Progenitor cell of endocrine pancreas (in vitro differentiated cells): ENCODE results near the gene RAF1. TPM values are rescaled to one million over a fixed set of nuclear protein-coding genes. Genes with fewer than 3 reads are reported as not detected.

Experiments used
- DNase-seq: peaks from one replicate; pipeline ENCODE4 v3.0.0; 2021; ENCODE audit warnings: low spot score; ENCODE audit not compliant: unreplicated experiment
- H3K27ac Mint-ChIP-seq: 2 replicates; pipeline ENCODE4 v1.8.0; 2021; ENCODE audit warnings: mild to moderate bottlenecking, moderate library complexity, mixed read lengths
- H3K27me3 Mint-ChIP-seq: 2 replicates; pipeline ENCODE4 v1.8.0; 2021; ENCODE audit warnings: mixed read lengths
- H3K36me3 Mint-ChIP-seq: 2 replicates; pipeline ENCODE4 v1.8.0; 2022; ENCODE audit warnings: mixed read lengths; ENCODE audit not compliant: insufficient read depth
- H3K4me1 Mint-ChIP-seq: 2 replicates; pipeline ENCODE4 v1.8.0; 2021; ENCODE audit warnings: low read depth, mixed read lengths
- H3K4me3 Mint-ChIP-seq: 2 replicates; pipeline ENCODE4 v1.8.0; 2021; ENCODE audit warnings: low read depth, mild to moderate bottlenecking, moderate library complexity, mixed read lengths
- H3K9me3 Mint-ChIP-seq: 2 replicates; pipeline ENCODE4 v1.8.0; 2021; ENCODE audit warnings: low read depth, mixed read lengths
- total RNA-seq: library from RNA; stranded (reverse); gene quantifications from 2 replicates; pipeline ENCODE4 v1.2.1, GENCODE V29; 2021
- TF ChIP-seq, protein P1 (sequence below): fragments of 200-600 bp; sonication (generic); IDR thresholded peaks from one replicate; pipeline ENCODE4 v1.5.0; 2021; ENCODE audit warnings: antibody characterized with exemption, mild to moderate bottlenecking; ENCODE audit not compliant: unreplicated experiment

The RAF1 gene
- total RNA-seq, 1 donor from 2014 or later: 135 TPM

DNA sequence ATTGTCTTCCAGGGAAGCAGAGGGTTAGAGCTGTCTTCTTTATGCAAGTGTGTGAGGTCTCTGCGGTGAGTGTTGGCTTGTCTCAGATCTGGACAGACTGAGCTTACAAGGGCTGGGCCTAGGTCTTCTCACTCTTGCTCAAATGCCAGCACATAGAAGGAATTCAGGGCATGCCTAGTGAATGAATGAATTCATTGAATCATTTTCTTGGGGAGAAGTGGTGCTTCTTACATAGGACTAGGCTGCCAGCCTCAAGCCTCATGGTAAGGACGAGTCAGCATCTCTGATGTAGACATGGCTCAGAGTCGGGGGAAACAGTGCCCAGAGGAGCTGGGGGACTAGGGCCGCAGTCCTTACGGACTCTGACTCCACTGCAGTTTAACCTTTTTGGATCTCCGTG is 89.8 kb downstream of the RAF1 start:
- TF ChIP-seq, protein P1, sequence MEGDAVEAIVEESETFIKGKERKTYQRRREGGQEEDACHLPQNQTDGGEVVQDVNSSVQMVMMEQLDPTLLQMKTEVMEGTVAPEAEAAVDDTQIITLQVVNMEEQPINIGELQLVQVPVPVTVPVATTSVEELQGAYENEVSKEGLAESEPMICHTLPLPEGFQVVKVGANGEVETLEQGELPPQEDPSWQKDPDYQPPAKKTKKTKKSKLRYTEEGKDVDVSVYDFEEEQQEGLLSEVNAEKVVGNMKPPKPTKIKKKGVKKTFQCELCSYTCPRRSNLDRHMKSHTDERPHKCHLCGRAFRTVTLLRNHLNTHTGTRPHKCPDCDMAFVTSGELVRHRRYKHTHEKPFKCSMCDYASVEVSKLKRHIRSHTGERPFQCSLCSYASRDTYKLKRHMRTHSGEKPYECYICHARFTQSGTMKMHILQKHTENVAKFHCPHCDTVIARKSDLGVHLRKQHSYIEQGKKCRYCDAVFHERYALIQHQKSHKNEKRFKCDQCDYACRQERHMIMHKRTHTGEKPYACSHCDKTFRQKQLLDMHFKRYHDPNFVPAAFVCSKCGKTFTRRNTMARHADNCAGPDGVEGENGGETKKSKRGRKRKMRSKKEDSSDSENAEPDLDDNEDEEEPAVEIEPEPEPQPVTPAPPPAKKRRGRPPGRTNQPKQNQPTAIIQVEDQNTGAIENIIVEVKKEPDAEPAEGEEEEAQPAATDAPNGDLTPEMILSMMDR: no peak
- Mint-ChIP-seq H3K4me3 (no peak overlapping the region), H3K27me3 (no peaks in the 10 kb centered on the region), H3K9me3 (no peaks in the 10 kb centered on the region), H3K4me1 (no peaks in the 10 kb centered on the region), H3K36me3 (peaks cover 28% of the 10 kb centered on the region), H3K27ac (no peak overlapping the region)
- no peak for DNase-seq

DNA sequence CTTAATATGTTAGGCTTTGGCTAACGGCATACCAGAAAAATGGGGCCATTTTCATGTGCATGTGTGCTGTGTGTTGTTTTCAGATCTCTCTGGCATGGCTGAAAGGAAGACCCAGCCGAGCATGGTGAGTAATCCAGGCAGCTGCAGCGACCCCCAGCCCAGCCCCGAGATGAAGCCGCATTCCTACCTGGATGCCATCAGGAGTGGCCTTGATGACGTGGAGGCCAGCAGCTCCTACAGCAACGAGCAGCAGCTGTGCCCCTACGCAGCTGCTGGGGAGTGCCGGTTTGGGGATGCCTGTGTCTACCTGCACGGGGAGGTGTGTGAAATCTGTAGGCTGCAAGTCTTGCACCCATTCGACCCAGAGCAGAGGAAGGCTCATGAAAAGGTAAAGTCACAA is 91.9 kb downstream of the RAF1 start:
- H3K4me1 Mint-ChIP-seq: no peaks in the 10 kb centered on the region
- DNase-seq: no peak
- H3K27me3 Mint-ChIP-seq: no peaks in the 10 kb centered on the region
- H3K27ac Mint-ChIP-seq: no peak overlapping the region
- no peaks in the 10 kb centered on the region for H3K9me3 Mint-ChIP-seq
- TF ChIP-seq, protein P1: no peak
- H3K36me3 Mint-ChIP-seq: peaks cover 24% of the 10 kb centered on the region
- H3K4me3 Mint-ChIP-seq: no peak overlapping the region

DNA sequence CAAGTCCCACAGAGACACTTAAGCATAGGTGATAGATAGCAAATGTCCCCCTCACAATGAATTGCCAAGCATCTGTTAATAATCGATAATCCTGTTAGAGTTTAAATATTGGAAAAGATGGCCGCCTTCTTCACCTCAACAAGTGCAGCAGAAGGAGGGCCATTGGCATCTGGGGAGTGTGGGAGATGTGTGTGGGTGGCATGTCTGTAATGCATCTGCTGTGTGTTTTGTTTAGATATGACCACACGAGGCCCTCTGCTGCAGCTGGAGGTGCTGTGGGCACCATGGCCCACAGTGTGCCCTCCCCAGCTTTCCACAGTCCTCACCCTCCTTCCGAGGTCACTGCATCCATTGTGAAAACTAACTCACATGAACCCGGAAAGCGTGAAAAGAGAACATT is 94.1 kb downstream of the RAF1 start:
- H3K27me3 Mint-ChIP-seq: no peaks in the 10 kb centered on the region
- no peak for DNase-seq
- H3K4me3 Mint-ChIP-seq: no peak overlapping the region
- peaks cover 30% of the 10 kb centered on the region for H3K36me3 Mint-ChIP-seq
- H3K27ac Mint-ChIP-seq: no peak overlapping the region
- TF ChIP-seq, protein P1: no peak
- H3K4me1 Mint-ChIP-seq: no peaks in the 10 kb centered on the region
- peaks cover 3% of the 10 kb centered on the region for H3K9me3 Mint-ChIP-seq

DNA sequence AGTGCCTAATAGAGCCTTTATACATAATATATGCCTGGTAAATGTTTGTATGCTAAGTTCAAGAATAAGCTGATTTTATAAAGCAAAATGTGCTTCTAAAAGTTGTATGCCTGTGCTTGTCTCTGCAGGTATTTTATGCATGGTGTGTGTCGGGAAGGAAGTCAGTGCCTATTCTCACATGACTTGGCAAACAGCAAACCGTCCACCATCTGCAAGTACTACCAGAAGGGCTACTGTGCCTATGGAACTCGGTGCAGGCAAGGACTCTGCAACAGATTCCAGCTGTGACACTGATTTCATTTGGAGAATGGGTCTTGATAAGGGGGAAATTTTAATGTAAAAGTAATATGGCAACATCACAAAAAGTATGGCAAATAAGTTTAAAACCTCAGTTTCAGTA is 95.2 kb downstream of the RAF1 start:
- no peak for DNase-seq
- Mint-ChIP-seq H3K27ac (no peak overlapping the region), H3K9me3 (peaks cover 3% of the 10 kb centered on the region), H3K27me3 (no peaks in the 10 kb centered on the region), H3K4me3 (no peak overlapping the region), H3K36me3 (peaks cover 28% of the 10 kb centered on the region), H3K4me1 (no peaks in the 10 kb centered on the region)
- TF ChIP-seq, protein P1: no peak

DNA sequence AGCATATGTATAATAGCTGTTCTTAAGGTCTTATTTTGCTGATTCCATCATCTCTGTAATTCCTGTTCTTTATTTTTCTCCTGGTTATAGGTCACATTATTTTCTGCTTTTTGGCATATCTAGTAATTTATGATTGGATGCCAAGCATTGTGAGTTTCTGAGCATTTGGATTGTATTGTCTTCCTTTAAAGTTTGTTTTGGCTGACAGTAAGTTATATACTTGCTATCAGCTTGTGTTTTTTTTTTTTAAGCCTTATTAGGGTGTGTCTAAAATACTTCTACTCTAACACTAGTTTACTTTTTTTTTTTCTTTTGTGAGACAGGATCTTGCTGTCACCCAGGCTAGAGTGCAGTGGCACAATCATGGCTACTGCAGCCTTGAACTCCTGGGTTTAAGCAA is 96.9 kb downstream of the RAF1 start:
- Mint-ChIP-seq H3K4me1 (peaks cover 6% of the 10 kb centered on the region), H3K27me3 (no peaks in the 10 kb centered on the region), H3K27ac (no peak overlapping the region), H3K4me3 (no peak overlapping the region), H3K36me3 (peaks cover 21% of the 10 kb centered on the region), H3K9me3 (peaks cover 3% of the 10 kb centered on the region)
- TF ChIP-seq, protein P1: no peak
- DNase-seq: no peak
